ENCODE data around the gene PLA2G4A.

DNA sequence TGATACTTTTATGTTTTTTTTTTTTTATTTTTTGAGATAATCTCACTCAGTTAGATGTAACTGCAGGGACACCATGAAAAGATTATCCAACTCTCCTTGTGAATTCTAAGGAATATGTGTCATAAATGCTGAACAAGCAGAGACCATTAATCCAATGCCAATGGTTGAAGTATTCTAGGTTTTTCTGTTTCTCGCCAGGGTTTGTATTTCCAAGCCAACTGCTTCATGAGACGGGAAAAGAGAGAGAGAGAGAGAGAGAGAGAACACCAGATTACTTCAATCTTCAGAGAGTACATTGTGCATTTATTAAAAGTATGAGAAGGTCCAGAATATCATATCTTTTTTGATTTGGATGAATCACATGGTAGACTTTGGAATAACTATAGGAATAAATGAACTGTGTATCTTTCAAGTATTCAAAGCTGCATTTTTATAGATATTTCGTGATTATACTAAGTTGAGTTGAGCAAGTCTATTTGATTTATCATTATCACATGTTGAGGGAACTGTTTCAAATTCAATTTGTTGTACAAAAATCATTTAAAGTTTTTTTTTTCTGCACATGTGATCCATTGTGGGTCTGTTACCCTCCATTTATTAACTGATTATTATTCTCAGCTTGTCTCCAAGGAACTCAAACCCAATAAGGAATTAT, 108.4 kb downstream of the PLA2G4A start:
- TF ChIP-seq POLR2AphosphoS5 (IDR thresholded peaks at IDR 0.05), result no peak
- TF ChIP-seq, protein P1, sequence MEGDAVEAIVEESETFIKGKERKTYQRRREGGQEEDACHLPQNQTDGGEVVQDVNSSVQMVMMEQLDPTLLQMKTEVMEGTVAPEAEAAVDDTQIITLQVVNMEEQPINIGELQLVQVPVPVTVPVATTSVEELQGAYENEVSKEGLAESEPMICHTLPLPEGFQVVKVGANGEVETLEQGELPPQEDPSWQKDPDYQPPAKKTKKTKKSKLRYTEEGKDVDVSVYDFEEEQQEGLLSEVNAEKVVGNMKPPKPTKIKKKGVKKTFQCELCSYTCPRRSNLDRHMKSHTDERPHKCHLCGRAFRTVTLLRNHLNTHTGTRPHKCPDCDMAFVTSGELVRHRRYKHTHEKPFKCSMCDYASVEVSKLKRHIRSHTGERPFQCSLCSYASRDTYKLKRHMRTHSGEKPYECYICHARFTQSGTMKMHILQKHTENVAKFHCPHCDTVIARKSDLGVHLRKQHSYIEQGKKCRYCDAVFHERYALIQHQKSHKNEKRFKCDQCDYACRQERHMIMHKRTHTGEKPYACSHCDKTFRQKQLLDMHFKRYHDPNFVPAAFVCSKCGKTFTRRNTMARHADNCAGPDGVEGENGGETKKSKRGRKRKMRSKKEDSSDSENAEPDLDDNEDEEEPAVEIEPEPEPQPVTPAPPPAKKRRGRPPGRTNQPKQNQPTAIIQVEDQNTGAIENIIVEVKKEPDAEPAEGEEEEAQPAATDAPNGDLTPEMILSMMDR (IDR thresholded peaks at IDR 0.05), result no peak

Data from transverse colon (tissue), 4 donors.